C4-2B (cell line): Measurements from ENCODE around the gene CD58.
A peak's percentile ranks its signal among the peaks of the same experiment; 100 is the strongest.

Experiments
- H3K27ac ChIP-seq: fragments of 450-650 bp; 2 replicates; pipeline ENCODE4 v1.5.1; 2017
- ZFX ChIP-seq: fragments of 450-650 bp; IDR thresholded peaks from 2 replicates; pipeline ENCODE4 v1.6.1; 2017
- TF ChIP-seq, protein P1 (sequence below): fragments of 450-650 bp; conservative IDR thresholded peaks from 2 replicates; pipeline ENCODE4 v1.5.1; 2017; ENCODE audit warnings: mild to moderate bottlenecking

The CD58 gene

DNA sequence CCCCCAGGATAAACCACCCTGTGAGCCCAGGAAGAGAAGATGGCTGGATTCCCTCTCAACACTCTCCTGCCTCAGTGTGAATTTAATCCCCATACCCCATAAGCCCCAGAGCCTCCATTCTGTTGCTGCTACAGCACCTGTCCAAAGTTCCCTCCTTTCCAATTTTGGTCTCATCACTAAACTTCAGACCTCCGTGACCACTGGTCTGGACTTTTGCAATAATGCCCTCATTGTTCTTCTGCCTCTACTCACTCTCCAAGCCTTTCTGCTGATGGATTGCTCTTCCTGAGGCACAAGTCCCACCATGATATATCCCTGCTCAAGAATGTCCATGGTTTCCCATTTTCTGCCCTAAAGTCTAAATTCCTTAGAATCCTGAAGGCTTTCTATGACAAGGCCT, 83.2 kb downstream of the CD58 start:
- H3K27ac ChIP-seq: no peak overlapping the region
- TF ChIP-seq, protein P1, sequence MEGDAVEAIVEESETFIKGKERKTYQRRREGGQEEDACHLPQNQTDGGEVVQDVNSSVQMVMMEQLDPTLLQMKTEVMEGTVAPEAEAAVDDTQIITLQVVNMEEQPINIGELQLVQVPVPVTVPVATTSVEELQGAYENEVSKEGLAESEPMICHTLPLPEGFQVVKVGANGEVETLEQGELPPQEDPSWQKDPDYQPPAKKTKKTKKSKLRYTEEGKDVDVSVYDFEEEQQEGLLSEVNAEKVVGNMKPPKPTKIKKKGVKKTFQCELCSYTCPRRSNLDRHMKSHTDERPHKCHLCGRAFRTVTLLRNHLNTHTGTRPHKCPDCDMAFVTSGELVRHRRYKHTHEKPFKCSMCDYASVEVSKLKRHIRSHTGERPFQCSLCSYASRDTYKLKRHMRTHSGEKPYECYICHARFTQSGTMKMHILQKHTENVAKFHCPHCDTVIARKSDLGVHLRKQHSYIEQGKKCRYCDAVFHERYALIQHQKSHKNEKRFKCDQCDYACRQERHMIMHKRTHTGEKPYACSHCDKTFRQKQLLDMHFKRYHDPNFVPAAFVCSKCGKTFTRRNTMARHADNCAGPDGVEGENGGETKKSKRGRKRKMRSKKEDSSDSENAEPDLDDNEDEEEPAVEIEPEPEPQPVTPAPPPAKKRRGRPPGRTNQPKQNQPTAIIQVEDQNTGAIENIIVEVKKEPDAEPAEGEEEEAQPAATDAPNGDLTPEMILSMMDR: no peak
- TF ChIP-seq ZFX: no peak

DNA sequence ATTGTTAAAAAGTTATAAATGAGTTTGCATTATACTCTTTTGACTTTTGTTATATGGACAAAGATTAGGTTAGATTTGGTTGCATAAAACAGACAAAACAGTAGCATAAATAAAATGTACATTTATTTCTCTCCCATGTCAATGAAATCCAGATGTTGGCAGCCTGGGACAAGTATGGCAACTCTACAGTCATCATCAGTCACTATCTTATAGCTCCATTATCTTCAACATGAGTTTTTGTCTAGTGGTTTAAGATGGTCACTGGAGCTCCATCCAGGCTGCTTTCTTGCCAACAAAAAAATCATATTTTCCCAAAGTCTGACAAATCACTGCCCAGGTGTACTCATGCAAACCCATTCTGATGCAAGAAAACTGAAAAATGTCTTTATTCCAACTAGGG, 83.8 kb downstream of the CD58 start:
- no peak for TF ChIP-seq ZFX
- TF ChIP-seq, protein P1: no peak
- H3K27ac ChIP-seq: no peak overlapping the region

DNA sequence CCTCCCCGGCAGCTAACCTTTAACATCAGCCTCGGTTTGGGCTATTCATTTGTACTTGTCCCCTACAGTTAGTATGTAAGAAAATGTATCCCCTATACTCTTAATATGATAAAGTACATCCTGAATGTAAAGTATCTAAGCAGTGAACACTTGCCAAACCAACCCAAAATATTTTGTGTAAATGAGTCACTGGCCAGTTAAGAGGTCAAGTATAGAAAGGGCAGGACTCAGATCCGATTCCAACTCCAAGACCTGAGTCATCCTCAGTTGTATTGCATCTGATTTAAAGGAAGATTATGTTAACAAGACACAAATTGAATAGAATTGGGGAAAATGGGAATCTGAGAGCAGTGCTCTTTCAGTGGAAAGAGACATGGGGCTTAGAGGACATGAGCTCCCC, 84.4 kb downstream of the CD58 start:
- H3K27ac ChIP-seq: no peak overlapping the region

DNA sequence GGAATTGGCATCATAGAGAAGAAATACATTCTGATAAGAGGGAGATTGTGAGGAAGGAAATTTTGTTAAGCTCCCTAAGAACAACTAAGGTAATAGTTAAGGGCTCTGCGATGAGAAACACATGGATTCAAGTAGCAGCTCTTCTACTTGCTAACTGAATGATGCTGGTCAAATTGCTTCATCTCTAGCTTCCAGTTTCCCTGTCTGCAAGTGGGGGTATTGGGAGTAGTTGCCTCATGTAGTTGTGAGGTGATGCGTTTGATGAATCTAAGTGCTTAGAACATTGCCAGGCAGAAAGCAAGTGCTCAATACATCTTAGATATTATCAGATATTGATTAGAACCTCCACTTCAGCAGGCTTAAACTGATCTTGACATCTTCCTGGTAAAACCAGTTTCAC, 84.8 kb downstream of the CD58 start:
- H3K27ac ChIP-seq: no peak overlapping the region
- TF ChIP-seq ZFX: no peak
- TF ChIP-seq, protein P1: no peak

More for the DNA sequence above, 84.4 kb downstream of the CD58 start:
- TF ChIP-seq, protein P1: no peak
- no peak for TF ChIP-seq ZFX

DNA sequence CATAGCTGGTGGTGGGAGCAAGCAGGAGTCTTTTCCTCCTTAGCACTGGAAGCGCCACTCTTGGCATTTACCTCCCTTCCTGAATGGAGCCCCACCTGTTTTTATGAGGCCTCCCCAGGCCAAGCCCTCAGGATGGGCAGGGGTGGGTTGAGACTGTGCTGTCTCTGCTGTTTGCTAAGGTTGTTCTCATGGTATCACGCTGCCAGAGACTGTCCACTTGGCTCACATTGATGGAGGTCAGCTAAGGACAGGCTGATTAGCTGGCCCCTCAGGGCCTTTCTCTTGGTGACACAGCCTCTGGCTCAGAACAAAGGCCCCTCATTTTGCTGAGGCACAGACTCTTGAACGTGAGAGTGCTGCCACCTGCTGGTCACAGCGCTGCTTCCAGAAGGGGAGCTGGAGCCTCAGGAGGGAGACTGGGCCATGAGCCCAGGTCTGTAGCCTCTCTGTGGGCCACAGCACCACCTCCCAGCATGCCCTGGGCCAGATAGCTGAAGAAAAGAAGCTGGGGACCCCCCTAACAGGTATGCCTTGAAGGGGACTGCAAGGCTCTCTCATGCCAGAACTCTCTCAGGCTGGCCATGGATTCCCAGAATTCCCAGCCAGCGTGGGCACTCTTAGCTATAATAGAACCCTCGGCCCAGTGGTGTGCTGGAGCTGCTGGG, 85.6 kb downstream of the CD58 start:
- H3K27ac ChIP-seq: peak overlapping the region; percentile 29
- TF ChIP-seq ZFX: no peak
- TF ChIP-seq, protein P1: peak; percentile 93

DNA sequence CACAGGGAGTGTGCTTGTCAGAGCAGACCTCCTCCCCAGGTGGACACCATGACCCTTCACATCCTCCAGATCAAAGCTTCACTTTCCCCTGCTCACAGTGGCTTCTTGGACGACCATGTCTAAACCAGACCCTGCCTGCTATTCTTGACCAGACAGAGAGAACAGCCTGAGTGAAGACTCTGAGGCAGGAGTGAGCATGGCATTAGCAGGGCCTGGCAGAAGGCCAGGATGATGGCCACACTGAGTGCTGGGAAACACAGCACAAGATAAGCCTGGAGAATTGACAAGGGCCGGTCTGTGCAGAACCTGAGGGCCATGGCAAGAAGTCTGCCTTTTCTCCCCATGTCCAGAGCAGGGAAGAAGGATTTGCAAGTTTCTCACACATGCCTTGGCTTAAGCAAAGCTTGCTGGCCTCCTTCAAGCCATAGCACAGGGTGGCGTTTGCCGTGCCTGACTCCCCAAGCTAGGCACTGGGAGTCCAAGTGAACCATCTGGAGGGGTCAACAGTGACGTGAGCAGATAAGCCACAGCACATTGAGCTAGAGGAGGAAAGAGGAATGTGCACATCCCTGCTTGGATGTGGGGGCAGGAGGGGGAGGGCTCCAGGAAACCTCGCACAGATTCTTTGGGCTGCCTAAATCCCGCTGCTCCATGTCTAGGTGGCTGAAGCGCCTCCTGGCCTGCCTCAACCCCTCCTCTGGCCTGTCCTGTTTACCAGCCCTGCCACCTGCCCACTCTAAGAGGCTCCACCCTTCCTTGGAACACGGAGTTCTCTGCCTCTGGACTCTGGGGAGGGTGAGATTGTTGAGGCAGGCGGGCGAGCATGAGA, 87.1 kb downstream of the CD58 start:
- peak overlapping the region; percentile 29 for H3K27ac ChIP-seq
- TF ChIP-seq ZFX: no peak
- TF ChIP-seq, protein P1: no peak

DNA sequence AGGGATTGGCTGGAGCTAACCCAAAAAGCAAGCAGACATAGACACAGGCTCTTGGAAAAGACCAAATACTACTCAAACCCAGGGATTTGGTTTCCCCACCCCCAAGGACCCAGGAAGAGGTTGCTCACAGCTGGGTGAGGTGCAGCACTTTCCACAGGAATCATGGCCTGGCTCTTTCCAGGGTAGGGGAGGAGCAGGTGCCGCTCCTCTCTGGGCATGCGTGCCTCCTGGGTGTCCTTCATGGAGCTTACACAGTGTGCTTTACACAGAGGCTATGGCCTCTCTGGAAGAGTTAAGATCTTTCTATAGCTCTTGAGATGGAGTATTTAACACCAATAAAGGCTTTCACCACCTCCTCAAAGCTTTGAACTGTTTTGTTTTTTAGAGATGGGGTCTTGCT, 88.3 kb downstream of the CD58 start:
- no peak for TF ChIP-seq ZFX
- TF ChIP-seq, protein P1: no peak
- H3K27ac ChIP-seq: no peak overlapping the region
